GM19099 (cell line): ENCODE measurements around the gene ELF5.

ENCODE experiments used
- POLR2A ChIP-seq: IDR thresholded peaks from 3 replicates; pipeline ENCODE4 v1.6.1; 2011; ENCODE audit warnings: low read depth; ENCODE audit not compliant: insufficient read length; ENCODE audit errors: extremely low read depth

Gene ELF5

GRCh38 chr11:34529643-34530042, 16.0 kb upstream of the ELF5 start:
- TF ChIP-seq POLR2A: no peak

- TF ChIP-seq POLR2A: no peak
These were observed 14.5 kb upstream of the ELF5 start for GRCh38 chr11:34528072-34528471.

GRCh38 chr11:34525888-34526657, 12.5 kb upstream of the ELF5 start:
- TF ChIP-seq POLR2A: no peak

GRCh38 chr11:34525098-34525497, 11.5 kb upstream of the ELF5 start:
- no peak for TF ChIP-seq POLR2A

GRCh38 chr11:34524696-34525095, 11.1 kb upstream of the ELF5 start:
- TF ChIP-seq POLR2A: no peak

- no peak for TF ChIP-seq POLR2A
These were observed 9.5 kb upstream of the ELF5 start for GRCh38 chr11:34523053-34523452.

- TF ChIP-seq POLR2A: no peak
These were observed 8.6 kb upstream of the ELF5 start for GRCh38 chr11:34522188-34522587.

- TF ChIP-seq POLR2A: no peak
These were observed 7.7 kb upstream of the ELF5 start for GRCh38 chr11:34521265-34521664.

GRCh38 chr11:34519595-34520235, 6.1 kb upstream of the ELF5 start:
- TF ChIP-seq POLR2A: no peak

GRCh38 chr11:34516247-34517040, 2.9 kb upstream of the ELF5 start:
- TF ChIP-seq POLR2A: no peak

GRCh38 chr11:34514597-34514996, 1.0 kb upstream of the ELF5 start:
- TF ChIP-seq POLR2A: no peak

GRCh38 chr11:34512840-34513681, 533 bp downstream of the ELF5 start:
- no peak for TF ChIP-seq POLR2A

GRCh38 chr11:34510673-34511072, 2.9 kb downstream of the ELF5 start:
- TF ChIP-seq POLR2A: no peak

- no peak for TF ChIP-seq POLR2A
These were observed 3.4 kb downstream of the ELF5 start for GRCh38 chr11:34510218-34510617.
